HG03045 (cell line): ENCODE measurements around the gene EGFLAM.

Experiments
- ATAC-seq: cut with Tn5 transposase; IDR thresholded peaks from one replicate; pipeline ENCODE4 v1.9.1; 2021; ENCODE audit warnings: mild to moderate bottlenecking, moderate library complexity; ENCODE audit not compliant: unreplicated experiment

Gene EGFLAM

DNA sequence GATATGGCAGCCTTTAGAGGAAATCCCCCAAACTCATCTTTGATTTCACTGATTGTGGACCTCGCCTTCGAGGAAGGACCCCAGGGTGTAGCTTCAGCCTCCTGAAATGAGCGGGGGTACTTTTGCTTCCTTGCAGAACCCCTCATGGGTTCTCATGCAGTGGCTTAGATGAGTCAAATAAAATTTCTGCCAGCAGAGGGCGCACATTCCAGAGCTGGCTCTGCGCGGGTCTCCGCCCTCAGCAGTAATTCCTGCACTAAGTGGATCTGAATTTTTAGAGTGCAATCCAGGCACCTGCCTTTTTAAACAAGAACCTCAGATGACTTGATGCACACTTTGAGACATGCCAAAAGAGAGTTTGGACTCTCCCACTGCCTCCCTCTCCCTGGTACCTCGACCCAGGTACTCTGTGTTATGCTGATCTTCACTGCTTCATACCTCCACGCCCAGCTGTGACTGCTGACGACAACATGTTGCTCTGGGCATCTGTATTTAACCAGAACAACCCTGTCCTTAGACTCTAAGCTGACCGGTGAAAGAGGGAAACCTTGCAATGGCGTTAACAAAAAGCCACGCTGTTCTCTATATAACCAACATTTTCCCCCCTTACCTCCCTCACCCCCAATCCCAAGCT, 7.3 kb downstream of the EGFLAM start:
- ATAC-seq = peak; percentile 62

DNA sequence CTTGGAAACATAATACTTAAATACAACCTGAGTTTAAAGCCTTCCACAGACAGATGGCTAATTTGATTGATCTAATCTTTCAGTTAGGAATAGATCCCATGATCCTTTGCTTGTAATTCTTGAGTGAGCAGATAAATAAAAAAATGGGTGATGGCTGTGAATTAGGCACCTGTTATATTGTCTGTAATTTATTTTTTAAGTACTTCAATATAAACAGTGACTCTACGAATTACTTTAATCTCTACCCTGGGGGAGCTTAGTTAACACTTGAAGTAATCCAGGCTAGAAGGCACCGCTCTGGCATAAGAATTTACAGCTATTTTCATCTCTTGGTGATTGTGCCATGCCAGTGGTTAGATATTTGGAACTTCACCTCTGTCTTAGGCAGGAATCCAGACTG, 9.0 kb downstream of the EGFLAM start:
- no peak for ATAC-seq

DNA sequence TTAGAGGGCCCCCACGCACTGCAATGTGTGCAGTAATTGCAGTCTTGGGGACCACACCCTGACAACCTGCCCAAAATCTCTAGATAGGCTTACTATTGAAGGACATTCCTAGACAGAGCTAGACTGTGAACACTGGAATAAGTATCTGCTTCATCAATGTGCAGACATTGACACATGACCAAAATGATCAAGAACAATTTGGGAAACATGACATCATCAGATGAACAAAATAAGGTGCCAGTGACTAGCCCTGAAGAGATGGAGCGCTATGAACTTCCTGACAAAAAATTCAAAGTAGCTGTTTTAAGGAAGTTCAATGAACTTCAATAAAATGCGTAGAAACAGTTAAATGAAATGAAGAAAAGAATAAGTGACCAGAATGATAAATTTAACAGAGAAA, 15.3 kb downstream of the EGFLAM start:
- no peak for ATAC-seq

DNA sequence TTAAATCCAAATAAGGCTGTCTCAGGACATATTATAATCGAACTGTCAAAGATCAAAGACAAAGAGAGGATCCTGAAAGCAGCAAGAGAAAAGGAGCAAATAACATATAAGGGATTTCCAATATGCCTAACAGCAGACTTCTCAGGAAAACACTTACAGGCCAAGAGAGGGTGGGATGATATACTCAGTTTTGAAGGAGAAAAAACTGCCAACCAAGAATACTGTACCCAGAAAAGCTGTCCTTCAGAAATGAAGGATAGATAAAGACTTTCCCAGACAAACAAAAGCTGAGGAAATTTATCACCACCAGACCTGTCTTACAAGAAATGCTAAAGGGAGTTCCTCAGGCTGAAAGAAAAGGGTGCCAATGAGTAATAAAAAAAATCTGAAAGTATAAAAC, 16.0 kb downstream of the EGFLAM start:
- no peak for ATAC-seq

DNA sequence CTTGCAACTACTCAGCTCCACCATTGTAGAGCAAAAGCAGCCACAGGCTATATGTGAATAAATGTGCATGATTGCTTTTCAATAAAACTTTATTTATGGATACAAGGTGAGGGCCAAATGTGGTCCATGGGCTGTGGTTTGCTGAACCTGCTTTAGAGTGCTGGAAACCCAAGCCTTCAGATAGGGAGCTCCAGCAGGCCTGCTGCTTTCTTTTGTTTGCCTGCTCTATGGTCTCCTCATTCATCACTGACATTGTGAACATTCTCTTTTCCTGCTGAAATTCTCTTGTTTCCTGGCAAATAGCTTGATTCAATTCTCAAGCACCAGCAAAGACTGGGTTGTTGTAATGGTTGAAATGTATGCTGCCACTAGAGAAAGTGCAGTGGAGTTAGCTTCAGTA, 26.0 kb downstream of the EGFLAM start:
- ATAC-seq = no peak

DNA sequence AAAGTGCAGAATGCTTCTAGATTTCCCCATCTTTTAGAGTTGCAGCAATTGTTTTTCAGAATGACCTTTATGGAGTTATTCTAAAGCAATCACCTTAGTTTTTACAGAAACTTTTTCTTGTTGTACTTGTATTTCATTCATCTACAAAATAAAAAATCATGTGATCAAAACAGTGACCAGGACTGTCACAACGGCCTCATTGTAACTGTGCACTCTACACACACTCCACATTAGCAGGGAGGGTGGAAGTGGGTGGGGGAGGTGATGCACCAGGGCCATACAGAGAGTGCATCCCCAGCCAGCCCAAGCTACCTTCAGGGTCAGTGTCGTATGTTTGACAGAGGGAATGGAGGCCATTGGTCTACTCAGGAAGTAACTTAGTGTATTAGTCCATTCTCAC, 26.9 kb downstream of the EGFLAM start:
- no peak for ATAC-seq

DNA sequence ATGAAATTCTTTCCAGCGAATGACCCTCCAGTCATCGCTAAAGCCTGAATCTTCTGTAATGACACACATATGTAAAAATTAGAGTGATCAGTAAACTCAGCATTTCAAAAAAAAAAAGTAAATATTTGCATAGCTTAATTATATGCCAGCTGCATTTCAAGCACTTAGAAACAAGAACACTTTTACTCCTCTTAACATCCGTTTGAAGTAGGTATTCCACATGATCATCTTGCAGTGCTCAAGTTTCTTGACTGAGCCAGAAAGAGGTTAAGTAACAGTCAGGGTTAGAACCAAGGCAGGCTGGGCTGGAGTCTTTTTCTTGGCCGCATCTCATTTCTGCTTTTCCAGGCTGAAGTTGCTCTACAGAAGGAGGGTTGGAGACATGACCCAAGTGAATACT, 27.6 kb downstream of the EGFLAM start:
- ATAC-seq = no peak

DNA sequence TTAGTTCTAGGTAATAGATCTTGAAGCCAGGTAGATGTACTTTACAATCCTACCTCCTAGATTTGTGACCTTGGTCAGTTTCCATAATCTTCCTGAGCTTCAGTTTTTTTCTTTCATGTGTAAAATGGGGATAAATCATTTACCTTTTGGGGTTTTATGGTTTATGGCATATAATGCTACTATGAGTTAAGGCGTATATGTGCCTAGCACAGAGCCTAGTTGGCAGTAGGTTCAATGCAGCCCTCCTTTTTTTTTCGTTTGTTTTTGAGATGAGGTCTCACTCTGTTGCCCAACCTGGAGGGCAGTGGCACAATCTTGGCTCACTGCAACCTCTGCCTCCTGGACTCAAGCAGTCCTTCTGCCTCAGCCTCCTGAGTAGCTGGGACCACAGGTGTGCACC, 28.8 kb downstream of the EGFLAM start:
- no peak for ATAC-seq

DNA sequence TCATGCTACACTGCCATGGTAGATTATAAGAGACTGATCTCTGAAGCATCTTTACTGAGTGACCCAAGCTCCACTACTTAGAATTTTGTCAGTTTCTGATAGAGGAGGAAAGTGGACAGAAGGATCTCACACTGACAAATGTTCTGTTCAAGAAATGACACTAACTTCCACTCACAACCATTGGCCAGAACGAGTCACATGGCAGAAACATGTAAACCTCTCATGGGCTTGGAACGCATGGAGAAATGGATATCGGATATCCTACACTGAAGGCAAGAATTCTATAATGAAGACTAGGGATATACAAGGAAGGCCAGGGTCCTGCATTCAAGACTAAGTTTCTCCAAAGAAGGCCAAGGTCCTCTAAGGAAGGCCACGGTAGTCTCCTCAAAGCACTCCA, 31.1 kb downstream of the EGFLAM start:
- ATAC-seq = no peak

DNA sequence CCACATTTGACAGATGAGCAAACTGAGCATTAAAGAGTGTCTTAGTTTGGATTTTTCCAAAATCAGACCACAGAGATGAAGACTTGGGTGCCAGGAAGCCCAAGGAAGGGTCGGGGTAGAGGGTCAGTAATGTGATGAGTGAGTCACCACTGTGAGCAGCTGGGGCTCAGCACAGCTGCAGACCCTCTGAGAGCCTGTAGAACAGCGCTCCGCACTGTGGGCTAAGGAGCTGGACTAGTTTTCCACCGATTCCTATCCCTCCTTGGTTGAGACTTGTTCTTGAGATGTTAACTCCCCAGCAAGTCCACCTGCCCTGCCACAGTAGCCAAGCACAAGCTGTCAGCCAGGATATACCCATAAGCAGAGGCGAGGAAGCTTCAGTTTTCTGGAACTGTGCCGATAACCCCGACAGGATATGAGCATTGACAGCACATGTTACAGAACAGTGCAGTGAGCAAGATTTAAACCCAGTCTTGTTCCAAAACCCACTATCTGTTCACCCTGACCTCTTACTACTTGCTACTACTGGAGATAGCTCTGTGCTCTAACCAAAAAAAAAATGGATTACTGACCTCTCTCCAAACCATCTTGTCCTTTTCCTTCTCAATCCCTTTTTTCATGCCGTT, 31.8 kb downstream of the EGFLAM start:
- no peak for ATAC-seq

DNA sequence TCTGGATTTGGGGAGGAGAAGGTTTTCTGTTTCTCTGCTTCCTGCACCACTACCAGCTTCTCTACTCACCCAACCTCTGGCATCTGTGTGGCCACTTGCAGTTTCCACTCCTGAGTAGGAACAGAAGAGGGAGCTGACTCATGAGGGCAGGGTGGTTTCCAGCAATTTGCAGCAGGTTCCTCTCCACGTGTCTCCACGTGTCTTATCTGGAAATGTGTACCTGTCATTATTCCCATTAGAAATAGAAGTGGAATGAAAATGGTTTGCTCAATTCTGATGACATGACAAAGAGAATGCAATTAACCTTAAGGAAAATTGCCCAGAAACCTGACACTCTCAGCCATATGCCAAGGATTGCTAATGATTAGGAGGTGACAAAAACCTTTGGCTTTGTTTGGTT, 33.0 kb downstream of the EGFLAM start:
- ATAC-seq = no peak

DNA sequence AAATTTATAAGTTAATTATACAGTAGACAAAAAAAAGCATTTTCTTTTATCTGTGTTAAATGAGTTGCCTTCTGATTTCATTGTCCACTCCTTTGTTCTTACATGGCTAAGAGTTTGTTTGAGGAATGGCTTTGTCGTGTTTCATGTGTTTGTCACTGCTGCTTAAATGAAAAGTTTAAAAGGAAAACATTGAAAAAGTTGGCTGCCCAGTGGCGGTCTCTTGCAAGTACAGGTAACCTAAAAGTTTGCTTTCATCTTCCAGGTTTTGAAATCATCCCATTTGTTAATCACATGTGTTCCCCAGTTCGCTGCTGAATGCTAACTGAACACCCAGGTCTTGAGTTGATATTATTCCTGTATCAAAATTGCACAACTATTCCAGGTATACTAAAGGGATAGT, 33.9 kb downstream of the EGFLAM start:
- no peak for ATAC-seq

DNA sequence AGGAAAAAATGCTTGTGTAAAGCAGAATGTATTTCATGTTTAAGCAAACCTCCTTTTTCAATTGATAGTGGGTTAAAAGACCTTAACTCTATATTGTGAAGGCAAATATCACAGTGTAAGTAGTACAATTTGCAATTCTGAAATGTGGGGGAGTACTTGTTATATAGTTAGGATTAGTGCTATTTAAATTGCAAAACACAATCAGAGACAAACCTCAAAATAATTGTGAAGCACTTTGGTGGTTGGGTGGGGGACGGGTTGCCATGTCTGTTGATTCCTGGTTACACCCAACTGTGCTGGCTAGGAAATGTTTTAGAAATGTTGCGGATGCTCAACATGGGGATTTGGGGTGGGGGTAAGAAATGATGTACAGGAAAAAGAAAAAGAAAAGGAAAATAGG, 37.4 kb downstream of the EGFLAM start:
- ATAC-seq = no peak

DNA sequence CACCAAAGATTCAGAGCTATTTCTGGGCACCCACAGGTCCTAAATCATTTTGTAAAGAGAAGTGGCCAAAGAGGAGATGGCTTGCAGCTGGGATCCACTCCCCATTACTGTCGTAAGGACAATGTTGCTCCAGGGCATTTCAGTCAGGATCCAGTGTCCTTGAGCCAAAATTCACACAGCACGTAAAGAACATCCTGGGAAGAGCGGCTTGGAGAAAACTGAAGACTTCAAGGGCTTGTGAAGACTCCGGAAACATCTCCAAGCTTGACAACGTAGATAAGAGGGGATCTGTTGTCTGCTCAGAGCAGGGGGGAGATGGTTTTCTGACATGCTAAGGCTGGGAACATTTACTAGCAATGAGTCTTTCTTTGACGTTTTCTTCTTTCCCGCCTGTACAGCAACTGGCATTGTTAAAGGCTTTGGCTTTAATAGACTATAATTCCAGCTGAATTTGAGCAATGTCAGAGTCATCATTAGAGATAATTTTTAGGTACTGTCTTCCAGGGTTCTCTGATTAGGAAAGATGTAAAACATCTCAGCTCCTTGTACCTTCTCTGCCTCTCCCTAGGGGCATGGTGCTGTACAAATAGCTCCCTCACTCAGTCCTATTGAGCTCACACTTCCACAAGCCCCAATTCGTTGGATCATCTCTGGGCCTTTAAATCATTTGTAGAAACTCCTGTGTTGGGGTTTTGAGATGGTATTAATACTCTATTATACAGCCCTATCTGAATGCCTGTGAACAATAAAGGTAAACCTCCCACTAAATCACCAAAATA, 39.7 kb downstream of the EGFLAM start:
- ATAC-seq = no peak

DNA sequence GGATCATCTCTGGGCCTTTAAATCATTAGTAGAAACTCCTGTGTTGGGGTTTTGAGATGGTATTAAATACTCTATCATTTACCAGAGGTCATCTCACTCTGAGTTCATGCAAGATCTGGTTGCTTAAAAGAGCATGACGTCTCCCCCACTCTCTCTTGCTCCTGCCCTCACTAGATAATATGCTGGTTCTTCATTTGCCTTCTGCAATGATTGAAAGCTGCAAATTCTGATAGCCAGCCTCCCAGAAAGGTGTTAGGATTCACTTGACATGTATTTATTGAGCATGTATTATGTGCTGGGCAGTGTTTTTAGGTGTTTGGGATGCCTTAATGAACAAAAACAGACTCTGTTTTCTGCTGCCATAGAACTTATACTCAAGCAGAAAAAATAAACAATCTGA, 41.2 kb downstream of the EGFLAM start:
- no peak for ATAC-seq

DNA sequence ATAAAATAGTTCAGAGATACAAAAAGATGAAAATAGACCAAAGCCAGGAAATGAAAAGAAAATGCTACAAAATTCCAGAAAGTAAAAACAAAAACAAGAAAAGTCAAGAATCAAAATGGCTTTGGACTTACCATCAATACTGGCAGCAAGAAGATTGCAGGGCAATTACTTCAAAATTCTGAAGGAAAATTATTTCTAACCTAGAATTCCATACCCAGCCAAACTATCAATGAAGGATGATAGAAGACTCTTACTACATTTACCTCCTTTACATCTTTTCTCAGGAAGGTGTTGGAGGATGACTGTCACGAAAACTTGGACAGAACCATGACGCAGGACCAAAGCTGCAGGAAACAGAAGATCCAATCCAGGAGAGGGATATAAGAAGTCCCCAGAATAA, 46.8 kb downstream of the EGFLAM start:
- ATAC-seq = no peak

DNA sequence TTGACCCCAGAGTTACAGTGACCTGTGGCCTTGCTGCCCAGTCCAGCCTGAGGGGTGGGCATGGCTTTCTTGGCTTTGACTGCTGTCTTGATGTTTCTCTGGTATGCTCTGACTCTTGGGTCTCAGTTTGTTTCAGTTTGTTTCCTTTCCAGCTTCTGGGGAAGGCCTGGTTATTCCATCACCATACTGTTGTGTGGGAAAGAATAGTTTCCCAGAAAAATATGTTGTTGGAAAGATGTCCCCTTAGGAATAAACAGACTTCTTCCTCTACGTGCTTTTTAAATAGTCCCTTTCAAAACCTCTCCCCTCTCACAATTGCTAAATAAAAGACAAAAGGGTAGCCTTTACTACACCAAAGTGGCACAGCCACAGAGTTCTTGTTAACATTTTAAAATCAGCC, 49.5 kb downstream of the EGFLAM start:
- no peak for ATAC-seq

DNA sequence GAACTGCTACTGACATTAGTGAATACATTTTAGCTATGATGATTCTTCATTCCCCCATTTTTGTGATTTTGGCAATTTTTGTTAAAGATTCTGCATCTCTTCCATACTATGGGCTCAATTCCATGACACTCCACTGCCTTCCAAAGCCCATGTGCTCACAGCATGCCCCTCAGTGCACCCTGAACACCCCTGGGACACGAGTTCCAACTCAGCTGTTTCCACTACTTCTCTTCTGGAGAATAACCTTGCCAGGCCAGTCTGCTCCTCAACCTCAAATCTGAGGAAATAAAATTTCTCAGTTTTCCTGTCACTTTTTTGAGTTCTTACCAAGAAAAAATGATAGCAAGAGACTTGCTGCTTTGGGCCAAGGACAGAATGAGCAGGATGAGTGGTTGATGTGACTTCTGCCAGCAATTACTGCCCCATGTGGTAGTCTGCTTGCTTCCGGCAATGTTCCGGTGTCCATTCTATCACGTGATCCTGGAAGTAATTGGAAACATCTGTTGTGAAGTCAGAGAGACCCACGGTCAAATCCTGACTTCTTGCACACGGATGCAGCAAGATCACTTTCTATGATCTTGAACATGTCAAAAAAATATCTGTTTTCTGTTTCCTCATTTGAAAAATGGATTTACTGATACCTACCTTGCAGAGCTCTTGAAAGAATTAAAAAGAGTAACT, 58.3 kb downstream of the EGFLAM start:
- ATAC-seq = no peak

DNA sequence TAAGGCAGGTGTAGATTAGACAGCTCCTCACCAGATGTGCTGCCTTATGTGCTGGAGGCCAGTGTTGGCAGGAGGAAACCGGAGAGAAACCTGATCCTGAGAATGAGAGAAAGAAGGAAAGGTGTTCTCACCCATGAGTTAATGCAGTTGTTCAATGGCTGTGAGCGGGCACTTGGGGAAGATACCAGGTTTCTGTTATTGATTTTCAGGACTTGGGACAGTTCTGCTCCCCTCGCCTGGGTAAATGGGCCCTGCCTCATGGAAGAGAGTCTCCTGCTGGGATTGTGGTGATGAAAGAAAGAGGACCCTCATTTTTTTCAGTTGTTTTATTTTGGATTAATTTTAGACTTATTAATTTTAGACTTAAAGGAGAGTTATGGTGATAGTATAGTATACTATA, 59.5 kb downstream of the EGFLAM start:
- ATAC-seq = no peak

DNA sequence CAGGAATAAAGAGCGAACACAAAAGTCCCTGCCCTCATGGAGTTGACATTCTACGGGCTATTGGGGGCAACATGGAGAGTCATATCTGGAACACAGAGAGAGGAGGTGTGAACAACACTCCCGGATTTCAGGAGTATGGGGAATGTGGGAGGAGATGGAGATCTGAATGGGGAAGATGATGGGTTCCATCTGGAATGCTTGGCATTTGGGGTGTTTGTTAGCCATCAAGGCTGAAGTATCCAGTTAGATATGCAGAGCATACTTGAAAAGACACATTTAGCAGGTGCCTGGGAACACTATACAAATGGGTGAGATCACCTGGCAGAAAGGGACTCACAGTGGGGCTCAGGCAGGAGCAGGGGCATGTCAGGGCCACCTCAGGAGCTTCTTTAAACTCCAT, 61.1 kb downstream of the EGFLAM start:
- ATAC-seq = no peak

DNA sequence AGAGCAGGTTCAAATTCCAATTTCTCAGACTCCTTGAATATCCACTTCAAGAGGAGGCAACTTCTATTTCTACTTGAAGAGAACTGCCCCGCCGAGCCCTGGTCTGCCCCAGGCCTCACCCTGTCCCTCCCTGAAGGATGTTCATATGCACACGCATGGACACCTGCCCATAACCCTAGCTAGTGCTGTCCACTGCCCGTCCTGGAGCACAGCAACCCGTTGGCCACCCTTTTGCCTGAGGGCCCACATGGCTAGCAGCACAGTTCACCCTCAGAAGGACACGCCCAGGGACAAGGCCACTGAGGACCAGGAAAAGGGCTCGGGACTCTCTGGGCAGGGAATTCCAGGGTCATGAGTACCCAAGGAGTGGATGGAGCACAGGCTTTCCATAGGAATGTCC, 63.6 kb downstream of the EGFLAM start:
- ATAC-seq = no peak
